Measurements from ENCODE around the gene IFNA8. TPM values are rescaled to one million over a fixed set of nuclear protein-coding genes. Genes with fewer than 3 reads are reported as not detected.
"Not testable (repeated sequence)": the region's sequence is repeated elsewhere in the genome, so short reads cannot be mapped to it uniquely, and the experiment has no call there.

The IFNA8 gene
- total RNA-seq, 2 experiments from 2014 or later = not detected

DNA sequence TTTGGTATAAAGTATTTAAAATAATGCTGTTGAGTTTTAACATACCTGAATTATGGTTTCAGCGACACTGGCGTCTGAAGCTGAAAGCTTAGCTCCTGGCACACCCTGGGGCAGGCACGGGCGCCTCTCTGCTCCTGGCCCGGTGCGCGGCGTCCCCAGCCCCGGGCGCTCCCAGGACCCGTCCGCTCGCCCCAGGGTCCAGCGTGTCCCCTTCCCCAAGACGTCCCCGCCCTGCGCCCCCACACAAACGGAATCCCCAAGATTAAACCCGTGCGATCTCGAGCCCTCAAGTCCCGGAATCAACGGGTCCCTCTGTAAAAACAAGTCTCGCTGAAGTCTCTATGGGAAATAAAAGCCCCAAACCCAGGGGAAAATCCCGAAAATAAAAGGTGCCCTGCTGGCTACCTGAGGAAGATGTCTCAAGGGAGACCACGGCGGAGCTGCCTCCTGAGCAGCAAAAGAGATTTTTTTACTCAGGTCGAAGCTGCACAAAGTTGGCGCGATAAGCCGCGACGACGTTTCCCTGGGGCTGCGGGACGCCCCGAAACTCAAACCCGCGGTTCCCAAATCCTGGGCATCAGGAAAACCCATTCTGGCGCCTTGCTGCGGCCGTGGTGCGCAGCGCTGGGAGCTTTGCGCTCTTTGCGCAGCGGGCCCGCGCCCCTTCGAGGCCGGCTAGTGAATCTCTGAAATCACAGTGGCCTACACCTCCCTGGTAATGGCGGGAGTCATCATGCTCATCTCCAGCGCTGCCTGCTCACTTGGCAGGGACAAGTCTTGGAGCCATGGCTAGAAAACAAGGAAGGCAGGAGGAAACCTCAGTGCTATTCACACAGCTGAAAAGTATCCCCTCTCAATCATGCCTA, 6.3 kb upstream of the IFNA8 start:
- Mint-ChIP-seq H3K27ac (no peak overlapping the region), H3K36me3 (ENCODE audit: low read depth) (no peaks in the 10 kb centered on the region), H3K4me1 (peaks cover 7% of the 10 kb centered on the region), H3K4me3 (peak overlapping the region; percentile 57), H3K9me3 (no peaks in the 10 kb centered on the region), H3K27me3 (peaks cover 75% of the 10 kb centered on the region)
- ChIA-PET CTCF (interaction anchor here (1.2 kb wide), 1 partner anchor 76 kb away, joined by 3 read pairs; no protein-coding TSS in a partner anchor), POLR2A (no interaction called here)
- DNase-seq = no peak

DNA sequence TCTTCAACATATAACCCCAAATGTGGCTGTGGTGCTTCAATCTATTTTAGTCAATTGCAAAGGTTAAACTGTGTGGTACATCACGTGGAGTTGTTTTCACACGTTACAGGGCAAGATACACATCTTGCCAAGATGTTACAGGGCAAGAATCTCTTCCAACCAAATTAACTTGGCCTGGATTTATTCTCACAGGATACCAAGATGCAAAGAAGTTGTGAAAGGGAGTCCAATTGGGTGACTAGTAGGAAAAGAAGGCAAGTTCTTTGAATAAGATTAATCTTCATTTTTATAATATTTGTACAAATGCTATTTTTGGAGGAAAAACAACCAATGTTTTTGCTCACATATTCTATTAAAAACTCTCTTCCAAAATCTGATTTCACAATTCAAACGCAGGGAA, 4.8 kb upstream of the IFNA8 start:
- DNase-seq = no peak
- H3K27me3 Mint-ChIP-seq = peaks cover 64% of the 10 kb centered on the region
- ChIA-PET CTCF (no interaction called here), POLR2A (no interaction called here)
- H3K9me3 Mint-ChIP-seq = no peaks in the 10 kb centered on the region
- no peaks in the 10 kb centered on the region for H3K36me3 Mint-ChIP-seq (ENCODE audit: low read depth)
- H3K4me3 Mint-ChIP-seq = no peak overlapping the region
- H3K4me1 Mint-ChIP-seq = peaks cover 7% of the 10 kb centered on the region
- no peak overlapping the region for H3K27ac Mint-ChIP-seq

DNA sequence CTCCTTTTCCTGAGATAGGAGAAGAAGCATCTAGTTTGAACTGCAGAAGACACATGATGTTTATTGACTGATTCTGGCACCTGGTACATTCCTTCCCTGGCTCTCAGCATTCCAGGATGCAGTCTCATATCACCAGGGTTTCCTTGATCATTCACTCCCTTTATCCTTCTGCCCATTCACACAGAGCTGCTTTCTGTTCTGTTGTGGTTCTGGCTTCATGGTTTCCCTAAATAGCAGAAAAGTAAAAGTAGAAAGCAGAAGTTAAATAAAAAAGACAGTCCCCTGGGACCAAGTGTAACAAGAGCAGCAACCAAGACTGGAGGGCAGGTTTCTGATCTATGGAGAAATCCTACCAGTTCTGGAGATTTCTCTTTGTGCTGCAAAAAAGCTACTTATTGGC, 3.2 kb downstream of the IFNA8 start:
- Mint-ChIP-seq H3K4me3 (no peak overlapping the region), H3K36me3 (ENCODE audit: low read depth) (no peaks in the 10 kb centered on the region), H3K27ac (no peak overlapping the region), H3K9me3 (no peaks in the 10 kb centered on the region), H3K27me3 (peaks cover 25% of the 10 kb centered on the region), H3K4me1 (no peaks in the 10 kb centered on the region)
- ChIA-PET POLR2A (no interaction called here), CTCF (no interaction called here)
- no peak for DNase-seq

DNA sequence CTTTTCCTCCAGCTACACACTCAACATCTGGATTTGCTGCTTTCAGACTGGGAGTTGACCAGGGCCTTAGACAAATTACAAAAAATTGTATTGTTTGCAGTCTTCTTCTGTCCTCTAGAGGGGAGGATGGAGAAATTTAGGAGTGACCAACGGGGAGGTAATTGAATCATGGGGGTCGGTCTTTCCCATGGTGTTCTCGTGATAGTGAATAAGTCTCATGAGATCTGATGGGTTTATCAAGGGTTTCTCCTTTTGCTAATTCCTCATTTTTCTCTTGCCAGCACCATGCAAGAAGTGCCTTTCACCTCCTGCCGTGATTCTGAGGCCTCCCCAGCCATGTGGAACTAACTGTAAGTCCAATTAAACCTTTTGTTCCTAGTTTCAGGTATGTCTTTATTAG, 4.2 kb downstream of the IFNA8 start:
- CTCF ChIA-PET = no interaction called here
- Mint-ChIP-seq H3K36me3 (ENCODE audit: low read depth) (no peaks in the 10 kb centered on the region), H3K4me1 (no peaks in the 10 kb centered on the region), H3K27me3 (peaks cover 22% of the 10 kb centered on the region), H3K4me3 (no peak overlapping the region), H3K9me3 (no peaks in the 10 kb centered on the region), H3K27ac (no peak overlapping the region)
- no peak for DNase-seq
- POLR2A ChIA-PET = no interaction called here

DNA sequence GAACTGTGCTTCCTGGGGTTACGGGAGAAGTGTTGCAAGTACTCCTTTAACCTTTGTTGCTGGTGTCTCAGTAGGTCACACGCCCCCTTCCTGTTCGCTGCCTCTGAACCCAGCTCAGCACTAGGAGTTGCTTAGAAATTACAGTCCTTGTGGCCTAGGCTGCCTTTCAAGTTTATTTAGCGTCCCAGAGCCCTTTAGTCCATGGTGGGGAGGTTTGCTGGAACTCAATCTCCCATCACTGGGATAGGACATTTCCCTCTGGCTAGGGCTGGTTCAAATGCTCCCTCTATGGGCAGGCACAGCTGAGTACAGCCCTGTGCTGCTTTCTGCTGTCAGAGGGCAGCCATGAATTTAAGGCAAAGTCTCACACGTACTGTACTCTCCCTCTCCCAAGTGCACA, 4.7 kb downstream of the IFNA8 start:
- H3K4me3 Mint-ChIP-seq = no peak overlapping the region
- no peaks in the 10 kb centered on the region for H3K4me1 Mint-ChIP-seq
- H3K27me3 Mint-ChIP-seq = peaks cover 22% of the 10 kb centered on the region
- ChIA-PET POLR2A (no interaction called here), CTCF (interaction anchor here (0.5 to 1.3 kb wide), 2 partner anchors 18 to 83 kb away, joined by 3 read pairs; no protein-coding TSS in a partner anchor)
- no peaks in the 10 kb centered on the region for H3K9me3 Mint-ChIP-seq
- no peaks in the 10 kb centered on the region for H3K36me3 Mint-ChIP-seq (ENCODE audit: low read depth)
- no peak overlapping the region for H3K27ac Mint-ChIP-seq
- peak; percentile 17 for DNase-seq

DNA sequence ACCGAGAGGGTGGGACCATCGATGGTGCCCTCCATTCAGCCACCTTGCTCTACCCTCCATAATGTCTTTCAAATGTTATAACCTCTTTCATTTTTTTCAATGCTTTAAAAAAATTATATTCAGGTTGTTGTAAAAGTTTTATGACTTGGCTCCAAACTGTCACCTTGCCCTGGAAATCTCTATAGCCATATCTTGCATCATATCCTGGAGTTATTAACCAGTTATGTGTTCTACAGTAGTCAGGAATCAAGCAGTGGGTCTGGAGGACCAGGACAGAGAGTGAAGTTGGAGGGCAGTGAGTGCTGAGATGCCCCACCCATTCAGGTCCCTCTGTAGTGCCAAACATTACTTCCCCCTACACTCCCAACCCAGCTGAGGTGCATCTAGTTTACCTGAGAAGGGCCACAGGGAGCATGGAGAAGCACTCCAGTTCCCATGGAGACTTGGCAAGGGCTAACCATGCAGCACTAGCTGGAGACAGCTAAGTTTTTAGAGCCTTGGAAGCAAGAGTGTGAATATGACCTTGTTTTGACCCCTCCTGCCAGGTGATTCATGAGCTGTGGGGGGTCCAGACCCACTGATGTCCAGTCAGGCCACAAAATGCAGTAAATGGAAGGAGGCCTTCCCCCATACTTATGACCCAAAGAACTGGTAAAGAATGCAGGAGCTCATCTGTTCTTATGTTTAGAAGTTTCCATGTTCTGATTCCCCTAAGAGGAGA, 5.5 kb downstream of the IFNA8 start:
- POLR2A ChIA-PET = no interaction called here
- no peak overlapping the region for H3K27ac Mint-ChIP-seq
- no peaks in the 10 kb centered on the region for H3K9me3 Mint-ChIP-seq
- H3K36me3 Mint-ChIP-seq (ENCODE audit: low read depth) = no peaks in the 10 kb centered on the region
- no peak for DNase-seq
- CTCF ChIA-PET = interaction anchor here (0.5 to 1.3 kb wide), 3 partner anchors 19 to 83 kb away, joined by 3 to 4 read pairs (median 3); no protein-coding TSS in a partner anchor
- no peak overlapping the region for H3K4me3 Mint-ChIP-seq
- H3K27me3 Mint-ChIP-seq = peaks cover 20% of the 10 kb centered on the region
- no peaks in the 10 kb centered on the region for H3K4me1 Mint-ChIP-seq

DNA sequence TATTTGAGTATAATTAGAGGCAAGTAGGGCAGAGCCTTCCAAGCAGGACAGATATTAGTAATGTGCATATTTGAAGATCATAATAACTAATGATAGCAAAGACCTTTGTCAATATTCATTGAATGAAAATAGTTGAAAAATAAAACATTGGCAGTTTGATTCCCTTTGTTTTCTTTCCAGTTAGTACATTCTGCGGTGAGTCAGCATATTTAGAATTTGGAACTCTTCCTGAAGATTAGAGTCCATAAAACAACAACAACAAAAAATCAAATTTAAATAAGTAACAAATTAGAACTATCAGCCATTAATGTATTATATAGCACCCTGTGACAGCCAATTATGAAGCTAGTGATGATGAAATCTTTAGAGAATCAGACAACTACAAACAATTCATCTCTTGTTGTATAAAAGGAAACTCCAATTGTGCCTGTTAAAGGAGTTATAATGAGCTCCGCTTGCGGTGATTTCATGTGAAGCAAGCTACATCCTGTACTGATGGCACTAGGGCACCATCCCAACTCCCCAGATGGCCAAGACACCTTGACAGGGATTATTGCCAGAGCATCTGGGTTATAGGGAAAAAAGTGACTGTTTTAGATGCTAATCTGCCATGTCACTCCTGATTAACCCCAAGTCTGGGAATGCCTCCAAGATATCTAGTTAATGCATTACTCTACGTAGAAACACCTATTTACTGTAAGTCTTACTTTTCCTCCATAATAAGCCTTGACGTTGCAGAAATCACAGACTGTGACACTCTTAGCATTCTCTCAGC, 6.8 kb downstream of the IFNA8 start:
- Mint-ChIP-seq H3K36me3 (ENCODE audit: low read depth) (no peaks in the 10 kb centered on the region), H3K27me3 (peaks cover 12% of the 10 kb centered on the region), H3K4me1 (no peaks in the 10 kb centered on the region), H3K4me3 (no peak overlapping the region), H3K9me3 (no peaks in the 10 kb centered on the region), H3K27ac (no peak overlapping the region)
- ChIA-PET POLR2A (no interaction called here), CTCF (interaction anchor here (0.6 kb wide), 1 partner anchor 1284 kb away, joined by 3 read pairs; no protein-coding TSS in a partner anchor)
- DNase-seq = no peak

DNA sequence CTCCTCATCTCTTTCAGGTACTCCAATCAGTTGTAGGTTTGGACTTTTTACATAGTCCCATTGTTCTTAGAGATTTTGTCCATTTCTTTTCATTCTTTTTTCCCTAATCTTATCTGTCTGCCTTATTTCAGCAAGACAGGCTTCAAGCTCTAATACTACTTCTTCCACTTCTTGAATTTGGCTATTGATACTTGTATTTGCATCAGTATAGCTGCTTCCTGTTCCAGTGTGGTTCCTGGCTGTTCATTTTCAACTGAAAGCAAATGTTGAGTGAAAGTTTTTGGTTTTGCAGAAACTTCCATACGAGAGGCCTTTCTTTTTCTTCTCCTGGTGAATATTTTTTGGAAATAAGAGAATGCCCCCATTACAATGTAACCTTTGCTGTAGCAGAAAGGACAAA, 19.3 kb downstream of the IFNA8 start:
- peaks cover 49% of the 10 kb centered on the region for H3K27me3 Mint-ChIP-seq
- no peaks in the 10 kb centered on the region for H3K4me1 Mint-ChIP-seq
- POLR2A ChIA-PET = no interaction called here
- H3K27ac Mint-ChIP-seq = no peak overlapping the region
- no peak overlapping the region for H3K4me3 Mint-ChIP-seq
- H3K9me3 Mint-ChIP-seq = no peaks in the 10 kb centered on the region
- CTCF ChIA-PET = no interaction called here
- no peak for DNase-seq
- H3K36me3 Mint-ChIP-seq (ENCODE audit: low read depth) = no peaks in the 10 kb centered on the region

DNA sequence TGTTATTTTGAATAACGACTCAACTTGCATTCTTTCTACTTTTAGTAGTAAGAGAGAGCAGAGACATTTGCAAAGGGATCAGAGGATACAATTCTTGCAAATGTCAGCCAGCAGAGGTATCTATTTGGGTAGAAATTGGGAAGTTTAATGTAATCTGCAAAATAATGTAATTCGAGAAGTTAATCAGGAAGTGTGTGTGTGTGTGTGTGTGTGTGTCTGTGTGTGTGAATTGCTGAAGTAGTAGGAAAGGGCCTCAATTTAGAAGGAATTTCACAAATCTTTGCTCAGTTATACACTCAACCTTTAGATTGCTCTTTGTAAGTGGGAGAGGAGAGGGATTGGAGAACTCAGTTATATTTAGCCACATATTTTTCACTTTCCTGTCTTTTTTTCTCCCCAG, 20.3 kb downstream of the IFNA8 start:
- no peaks in the 10 kb centered on the region for H3K9me3 Mint-ChIP-seq
- DNase-seq = no peak
- H3K4me1 Mint-ChIP-seq = no peaks in the 10 kb centered on the region
- H3K36me3 Mint-ChIP-seq (ENCODE audit: low read depth) = no peaks in the 10 kb centered on the region
- CTCF ChIA-PET = no interaction called here
- POLR2A ChIA-PET = no interaction called here
- peaks cover 51% of the 10 kb centered on the region for H3K27me3 Mint-ChIP-seq
- H3K4me3 Mint-ChIP-seq = no peak overlapping the region
- H3K27ac Mint-ChIP-seq = no peak overlapping the region

DNA sequence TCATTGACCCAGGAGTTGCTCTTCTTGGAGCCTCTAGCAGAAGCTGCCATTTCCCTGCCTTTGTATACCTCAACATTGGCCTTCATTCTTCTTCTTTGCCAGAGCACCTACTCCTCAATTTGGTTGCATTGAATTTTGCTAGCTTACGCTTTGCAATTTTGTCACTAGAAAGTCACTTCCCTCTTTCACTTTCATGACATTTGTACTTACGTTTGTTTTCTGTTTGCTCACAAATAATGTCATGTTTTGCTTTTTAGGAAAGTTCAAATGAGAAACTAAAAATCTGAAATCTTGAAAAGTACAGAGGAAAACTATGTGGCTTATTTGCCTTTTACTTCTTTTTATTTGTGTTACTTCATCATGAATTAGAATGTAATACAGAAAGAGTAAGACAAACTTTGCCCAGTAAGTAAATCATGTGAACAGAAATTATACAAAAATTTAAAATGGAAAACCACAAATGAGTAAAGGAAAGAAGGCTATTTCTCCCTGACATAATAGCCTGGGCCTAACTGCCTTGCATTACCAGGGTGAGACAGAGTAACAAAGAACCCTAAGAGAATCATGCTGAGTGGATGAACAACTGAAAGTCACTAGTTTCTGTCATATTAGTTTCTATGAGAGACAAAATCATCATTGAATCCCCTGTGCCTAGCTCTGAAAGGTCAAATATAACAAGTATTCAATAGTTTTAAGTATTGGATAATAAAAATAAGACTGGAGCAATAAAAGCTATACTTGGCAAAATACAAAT, 23.9 kb downstream of the IFNA8 start:
- Mint-ChIP-seq H3K9me3 (no peaks in the 10 kb centered on the region), H3K27me3 (peaks cover 38% of the 10 kb centered on the region), H3K4me1 (no peaks in the 10 kb centered on the region), H3K27ac (no peak overlapping the region), H3K4me3 (no peak overlapping the region), H3K36me3 (ENCODE audit: low read depth) (no peaks in the 10 kb centered on the region)
- DNase-seq = no peak
- CTCF ChIA-PET = no interaction called here
- POLR2A ChIA-PET = no interaction called here

DNA sequence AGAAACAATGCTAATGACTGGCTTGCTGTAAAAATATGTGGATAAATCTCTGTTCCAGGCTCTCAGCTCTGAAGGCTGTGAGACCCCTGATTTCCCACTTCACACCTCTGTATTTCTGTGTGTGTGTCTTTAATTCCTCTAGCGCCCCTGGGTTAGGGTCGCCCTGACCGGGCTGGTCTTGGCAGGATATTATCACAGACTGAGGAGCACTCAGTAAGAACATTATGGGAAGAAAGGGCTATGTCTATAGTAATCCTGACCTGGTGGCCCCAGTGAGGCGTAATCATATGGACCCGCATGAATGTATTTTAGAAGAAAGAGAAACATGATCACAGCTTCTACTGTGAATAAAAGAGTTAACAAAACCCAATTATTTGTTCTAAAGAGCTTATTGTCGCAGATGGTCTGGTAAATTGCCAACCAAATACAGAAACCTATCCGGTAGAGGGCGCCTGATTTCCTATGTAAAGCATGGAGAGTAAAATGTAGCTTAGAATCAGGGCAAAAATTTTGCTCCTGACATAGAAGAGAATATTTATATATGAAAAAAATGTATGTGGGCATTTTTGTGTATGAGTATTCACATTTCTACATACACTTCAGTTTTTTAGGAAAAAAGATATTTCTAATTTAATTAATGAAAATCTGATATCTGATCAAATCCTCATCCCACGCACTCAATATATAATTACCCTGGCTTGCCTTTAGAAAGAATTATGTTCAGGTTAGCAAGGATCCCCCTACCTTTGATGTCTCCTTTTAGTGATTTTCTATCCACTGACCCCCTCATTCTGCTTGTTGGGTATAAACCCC, 25.5 kb downstream of the IFNA8 start:
- H3K36me3 Mint-ChIP-seq (ENCODE audit: low read depth) = no peaks in the 10 kb centered on the region
- no peaks in the 10 kb centered on the region for H3K9me3 Mint-ChIP-seq
- CTCF ChIA-PET = interaction anchor here (1.0 to 1.2 kb wide), 6 partner anchors 11 to 198 kb away, joined by 3 read pairs; no protein-coding TSS in a partner anchor
- H3K4me3 Mint-ChIP-seq = no peak overlapping the region
- H3K4me1 Mint-ChIP-seq = no peaks in the 10 kb centered on the region
- POLR2A ChIA-PET = no interaction called here
- peaks cover 29% of the 10 kb centered on the region for H3K27me3 Mint-ChIP-seq
- no peak overlapping the region for H3K27ac Mint-ChIP-seq
- DNase-seq = peak; percentile 72

DNA sequence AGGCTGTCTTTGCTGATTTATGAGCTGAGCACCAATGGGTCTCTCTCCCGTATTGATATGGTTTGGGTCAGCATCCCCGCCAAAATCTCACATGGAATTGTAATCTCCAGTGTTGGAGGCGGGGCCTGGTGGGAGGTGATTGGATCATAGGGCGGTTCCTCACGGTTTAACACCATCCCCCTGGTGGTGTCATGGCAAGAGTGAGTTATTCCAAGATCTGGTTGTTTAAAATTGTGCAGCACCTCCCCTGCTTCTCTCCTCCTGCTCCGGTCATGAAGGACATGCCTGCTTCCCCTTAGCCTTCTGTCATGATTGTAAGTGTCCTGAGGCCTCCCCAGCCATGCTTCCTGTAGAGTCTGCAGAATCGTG, 26.1 kb downstream of the IFNA8 start:
- POLR2A ChIA-PET; H3K4me1 Mint-ChIP-seq; H3K4me3 Mint-ChIP-seq; H3K9me3 Mint-ChIP-seq; H3K27ac Mint-ChIP-seq; H3K36me3 Mint-ChIP-seq (ENCODE audit: low read depth); DNase-seq: not testable (repeated sequence)
- CTCF ChIA-PET = interaction anchor here (1.0 to 1.2 kb wide), 5 partner anchors 13 to 199 kb away, joined by 3 read pairs; no protein-coding TSS in a partner anchor
- H3K27me3 Mint-ChIP-seq = peaks cover 29% of the 10 kb centered on the region

Measured in activated CD4-positive, alpha-beta T cell treated with anti-CD3 and anti-CD28 coated beads, Interleukin-2, amount 10 ng/mL, durations not matched to agents 7 days and 5 days (primary cell).